ENCODE data around the gene TAS1R3.

The TAS1R3 gene

DNA sequence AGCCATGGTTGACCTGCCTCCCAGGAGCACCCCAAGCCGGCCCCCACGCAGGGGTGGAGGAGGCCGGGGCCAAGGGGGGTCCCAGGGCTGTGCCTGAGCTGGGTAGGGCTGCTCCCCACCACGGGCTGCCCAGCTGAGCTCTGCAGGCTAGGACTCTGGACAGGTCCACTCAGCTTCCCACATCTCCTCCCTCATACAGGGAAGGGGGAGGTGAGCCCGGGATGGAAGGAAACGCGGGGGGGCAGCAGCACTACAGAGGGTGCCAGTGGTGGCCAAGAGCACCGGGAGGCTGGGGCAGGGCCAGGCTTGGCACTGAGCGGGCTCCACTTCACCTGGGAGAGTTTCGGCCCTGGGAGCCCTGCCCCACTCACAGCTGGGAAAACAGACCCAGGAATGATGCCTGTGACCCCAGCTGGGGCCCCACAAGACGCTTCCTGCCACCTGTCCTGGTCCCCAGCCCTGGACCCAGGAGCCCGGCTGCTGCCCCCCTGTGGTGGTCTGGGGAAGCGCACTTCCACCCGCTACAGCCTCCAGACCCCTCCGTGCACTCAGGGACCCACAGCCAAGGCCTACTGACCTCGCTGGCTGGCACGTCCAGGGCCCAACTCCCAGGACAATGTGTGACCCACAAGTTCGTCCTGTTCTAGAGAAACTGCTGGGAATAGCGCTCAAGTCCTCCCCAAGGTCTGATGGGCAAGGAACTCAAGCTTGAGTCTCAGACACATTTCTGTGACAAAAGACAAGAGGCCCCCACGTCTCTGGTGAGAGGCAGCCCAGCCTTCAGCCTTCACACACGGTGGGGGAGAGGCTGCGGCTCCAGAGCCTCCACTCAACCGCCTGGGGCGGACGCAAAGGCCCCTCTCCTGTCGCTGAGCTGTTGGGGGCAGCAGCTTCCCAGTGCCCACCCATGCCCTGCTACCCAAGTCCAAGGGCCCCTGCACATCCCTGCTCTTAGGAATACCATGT lies 40.9 kb downstream of the TAS1R3 start:
- peak; percentile 68 to 79 for DNase-seq

DNA sequence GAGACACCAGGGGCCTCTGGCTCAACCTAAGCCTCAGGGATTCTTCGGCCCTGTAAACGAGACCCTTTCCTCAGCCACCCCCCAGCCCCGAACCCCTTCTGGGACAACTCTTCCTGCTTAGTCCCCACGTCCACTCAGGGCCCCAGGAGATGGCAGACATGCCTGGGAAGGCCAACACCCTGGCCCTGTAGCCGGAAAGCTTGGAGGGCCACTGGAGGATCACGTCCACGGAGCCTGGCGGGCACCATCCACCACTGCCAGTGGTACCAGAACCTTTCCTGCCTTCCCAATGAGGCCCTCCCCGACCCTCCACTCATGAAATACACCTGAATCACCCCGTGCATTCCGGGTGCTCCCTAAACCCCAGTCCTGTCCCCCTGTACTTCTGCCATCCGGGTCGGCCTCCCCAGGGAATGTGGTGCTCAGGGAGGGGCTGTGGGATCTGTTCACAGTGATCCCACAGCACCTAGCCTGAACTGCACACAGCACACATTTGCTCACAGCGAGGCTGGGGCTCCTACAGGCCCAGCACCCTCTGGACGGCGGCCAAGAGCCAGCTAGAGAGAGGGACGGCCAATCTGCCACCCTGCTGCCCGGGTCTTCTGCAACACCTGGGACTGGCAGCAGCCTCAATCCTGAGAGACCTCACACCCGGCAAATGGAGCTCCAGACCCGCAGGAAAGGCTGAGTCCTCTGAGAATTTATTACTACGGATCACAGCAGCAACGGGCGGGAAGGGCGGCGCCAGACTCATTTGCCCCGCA lies 42.2 kb downstream of the TAS1R3 start:
- no peak for DNase-seq

DNA sequence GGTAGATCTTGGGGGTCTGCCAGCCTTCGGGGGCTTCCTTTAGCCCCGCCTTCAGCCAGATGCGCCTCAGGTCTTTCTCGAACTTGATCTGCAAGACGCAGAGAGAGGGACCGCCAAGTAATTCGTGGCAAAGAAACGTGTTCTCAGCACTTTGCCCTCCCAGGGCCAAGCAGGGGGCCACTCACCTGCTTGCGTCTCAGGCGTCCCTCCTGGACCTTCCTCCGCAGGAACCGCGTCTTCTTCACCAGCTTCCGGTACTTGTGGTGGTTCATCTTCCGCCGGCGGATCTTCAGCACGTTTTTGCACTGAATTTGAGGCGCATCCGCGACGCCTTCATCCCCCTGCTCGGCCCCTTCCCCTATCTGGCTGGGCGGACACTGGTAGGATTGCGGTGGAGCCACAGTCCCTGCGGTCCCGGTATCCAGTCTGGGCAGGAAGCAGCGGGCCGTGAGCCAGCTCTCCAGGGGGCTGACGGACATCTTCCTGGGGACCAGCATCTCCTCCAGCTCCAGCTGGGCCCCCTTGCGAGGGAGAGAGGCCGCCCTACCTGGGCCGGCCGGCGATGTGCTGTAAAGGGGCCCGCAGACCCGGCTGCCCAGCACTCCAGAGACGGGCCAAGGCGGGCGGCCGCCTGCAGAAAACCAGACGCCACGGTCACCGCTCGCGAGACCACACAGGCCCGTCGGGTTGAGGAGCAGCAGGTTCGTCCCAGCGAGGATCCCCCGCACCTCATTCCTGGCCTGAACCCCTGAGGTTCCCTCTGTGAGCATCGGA lies 42.9 kb downstream of the TAS1R3 start:
- no peak for DNase-seq

DNA sequence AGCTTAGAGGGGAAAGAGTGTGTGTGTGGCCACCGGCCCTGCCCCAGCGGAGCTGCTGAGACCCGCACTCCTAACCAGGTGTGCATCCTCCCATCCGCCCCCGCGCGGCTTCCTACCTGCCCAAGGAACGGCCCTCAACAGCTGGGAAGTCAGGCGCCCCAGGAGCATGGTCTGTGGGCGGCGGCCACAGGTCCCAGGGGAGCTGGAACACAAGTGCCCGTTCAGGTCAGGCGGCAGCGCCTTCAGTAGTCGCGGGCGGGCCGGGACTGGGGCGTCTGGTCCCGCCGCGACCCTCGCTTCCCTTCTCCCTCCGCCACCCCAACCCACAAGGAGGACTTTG lies 43.5 kb downstream of the TAS1R3 start:
- no peak for DNase-seq

DNA sequence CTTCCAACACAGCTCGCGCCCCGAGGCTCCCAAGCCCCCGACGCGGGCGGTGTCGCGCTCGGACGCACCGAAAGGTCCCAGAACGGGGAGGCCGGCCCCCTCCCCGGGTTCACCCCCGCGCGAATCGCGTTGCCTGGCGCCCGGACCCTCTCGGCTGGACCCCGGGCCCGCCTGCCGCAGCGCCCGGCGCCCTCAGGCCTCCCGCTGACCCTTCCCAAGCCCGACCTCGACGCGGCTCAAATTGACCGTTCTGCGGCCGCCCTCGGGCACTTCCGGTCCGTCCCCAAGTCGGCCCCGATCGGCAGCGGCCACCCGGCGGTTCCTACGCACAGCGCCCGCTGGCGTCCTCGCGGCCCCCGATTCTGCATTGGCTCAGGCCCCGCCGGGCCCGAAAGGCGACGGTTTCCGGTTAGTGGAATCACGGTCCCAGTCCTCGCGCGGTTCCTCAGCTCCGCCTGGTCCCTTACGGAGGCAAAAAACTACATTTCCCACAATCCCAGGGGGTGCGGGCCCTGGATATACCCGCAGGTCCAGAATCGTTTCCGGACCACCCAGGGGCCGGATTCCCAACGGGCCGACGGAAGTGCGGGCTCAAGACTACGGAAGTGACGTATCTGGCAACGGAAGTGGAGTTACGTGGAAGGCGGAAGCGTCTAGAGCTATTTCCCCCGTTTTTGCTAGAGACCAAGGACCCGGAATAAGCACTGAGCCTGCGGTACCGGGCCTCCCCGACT lies 44.0 kb downstream of the TAS1R3 start, which contains the start of gene AURKAIP1:
TSS of gene AURKAIP1 (minus strand) at position 279 of the 734 bp plus-strand sequence. CDS start 451 bp downstream, outside the sequence.
- peak; percentile 99 for DNase-seq

DNA sequence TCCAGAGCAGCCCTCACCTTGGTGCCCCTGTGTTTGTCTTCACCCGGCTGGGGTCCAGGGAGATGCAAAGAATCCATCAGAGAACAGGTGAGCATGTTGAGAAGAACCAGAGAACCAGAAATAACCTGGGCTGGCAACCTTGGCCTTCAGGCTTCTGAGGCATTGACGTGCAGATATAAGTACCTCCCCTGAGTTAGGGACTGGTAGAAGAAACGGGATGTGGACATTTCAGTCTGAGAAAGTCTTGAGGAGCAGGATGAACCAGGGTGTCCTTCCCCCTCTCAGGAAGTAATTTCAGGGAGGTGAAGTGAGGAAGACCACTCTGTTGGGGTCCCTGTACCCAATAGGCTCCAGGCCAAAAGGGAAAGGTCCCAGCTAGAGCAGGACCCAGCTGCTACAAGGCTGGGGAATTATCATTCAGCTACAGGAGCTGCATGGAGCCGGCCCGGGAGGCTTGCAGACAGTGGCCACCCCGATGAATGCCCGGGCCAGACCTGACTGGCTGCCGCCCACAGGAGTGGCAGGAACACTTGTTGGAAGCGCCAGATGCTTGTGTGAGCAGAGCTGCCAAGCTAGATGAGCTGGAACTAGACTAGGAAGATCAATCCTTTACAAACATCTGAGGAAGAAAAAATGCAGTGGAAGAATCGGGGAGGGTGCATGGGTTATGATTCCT lies 45.6 kb downstream of the TAS1R3 start:
- DNase-seq, result no peak

DNA sequence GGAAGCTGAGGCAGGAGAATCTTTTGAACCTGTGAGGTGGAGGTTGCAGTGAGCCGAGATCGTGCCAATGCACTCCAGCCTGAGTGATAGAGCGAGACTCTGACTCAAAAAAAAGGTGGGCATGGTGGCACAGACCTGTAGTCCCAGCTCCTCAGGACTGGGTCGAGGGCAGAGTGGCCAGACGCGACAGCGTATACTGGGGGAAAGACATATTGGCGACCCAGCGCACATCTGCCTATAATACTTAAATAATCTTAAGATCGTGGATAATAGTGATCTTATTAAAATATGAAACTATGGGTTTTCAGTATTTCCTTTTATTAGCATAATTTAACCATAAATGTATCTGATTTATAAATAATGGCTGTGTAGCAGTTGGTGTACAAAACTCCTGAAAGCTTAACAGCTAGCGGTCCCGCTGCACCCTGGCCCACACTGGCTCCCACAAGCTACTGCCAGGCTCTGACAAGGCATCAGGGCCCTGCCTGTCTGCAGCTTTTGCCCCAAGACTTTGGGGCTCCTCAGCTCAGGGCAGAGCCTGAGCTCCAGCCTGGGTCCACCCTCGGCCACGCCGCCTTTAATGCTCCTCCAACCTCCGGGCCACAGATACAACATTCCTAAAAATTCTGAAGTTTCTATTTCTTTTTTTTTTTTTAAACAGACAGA lies 46.6 kb downstream of the TAS1R3 start:
- no peak for DNase-seq

DNA sequence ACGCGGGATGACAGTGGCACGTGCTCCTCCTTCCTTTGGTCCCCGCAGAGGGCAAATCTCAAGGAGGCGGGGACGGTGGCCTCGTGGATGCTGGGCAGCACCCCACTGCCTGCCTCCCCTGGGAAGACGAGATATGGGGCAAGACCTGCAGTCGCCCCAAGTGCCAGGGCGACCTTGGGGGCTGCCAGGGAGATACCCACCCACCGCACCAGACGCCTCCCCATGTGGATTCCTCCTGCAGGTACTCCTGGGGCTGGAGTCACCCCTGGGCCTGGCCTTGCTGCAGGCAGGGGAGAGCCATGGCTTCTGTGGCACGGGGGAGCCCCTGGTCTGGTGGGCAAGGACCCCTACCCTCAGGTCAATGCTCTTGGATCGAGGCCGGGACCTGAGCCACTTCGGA lies 49.8 kb downstream of the TAS1R3 start:
- no peak for DNase-seq

DNA sequence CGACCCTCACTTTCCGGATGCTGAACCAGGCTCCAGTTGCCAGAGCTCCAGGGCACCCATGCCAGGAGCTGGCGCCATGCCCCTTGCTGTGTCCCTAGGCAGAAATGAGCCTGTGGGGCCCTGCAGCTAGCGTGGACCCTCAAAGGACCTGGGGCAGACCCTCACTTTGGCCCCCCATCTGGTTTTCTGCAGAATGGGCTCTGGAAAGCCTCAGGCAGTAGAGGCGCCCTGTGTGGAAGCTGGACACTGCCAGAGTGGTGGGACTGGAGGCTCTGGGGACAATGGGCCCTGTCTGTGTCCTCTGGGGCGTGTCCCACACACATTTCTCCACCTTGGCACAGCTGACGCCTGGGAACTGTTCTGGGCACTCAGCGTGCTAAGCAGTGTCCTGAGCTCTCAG lies 50.2 kb downstream of the TAS1R3 start:
- no peak for DNase-seq

Measured in CD4-positive, alpha-beta T cell treated with Interferon alpha-2 for 1 hour (primary cell).